Stimulated activated CD4-positive, alpha-beta T cell treated with anti-CD3 and anti-CD28 coated beads, TNF-alpha, amount 100 ng/mL, for 1 hour (primary cell): Measurements from ENCODE around the gene ARHGEF28.

Experiments
- DNase-seq, 3 donors: peaks; one replicate each; pipeline ENCODE4 v3.0.0-alpha.2; 2020; ENCODE audit warnings: low read depth in 3 of 3, low spot score in 1 of 3

The ARHGEF28 gene

GRCh38 chr5:73816656-73817420 lies 190.8 kb downstream of the ARHGEF28 start:
- DNase-seq, result no peak

DNA sequence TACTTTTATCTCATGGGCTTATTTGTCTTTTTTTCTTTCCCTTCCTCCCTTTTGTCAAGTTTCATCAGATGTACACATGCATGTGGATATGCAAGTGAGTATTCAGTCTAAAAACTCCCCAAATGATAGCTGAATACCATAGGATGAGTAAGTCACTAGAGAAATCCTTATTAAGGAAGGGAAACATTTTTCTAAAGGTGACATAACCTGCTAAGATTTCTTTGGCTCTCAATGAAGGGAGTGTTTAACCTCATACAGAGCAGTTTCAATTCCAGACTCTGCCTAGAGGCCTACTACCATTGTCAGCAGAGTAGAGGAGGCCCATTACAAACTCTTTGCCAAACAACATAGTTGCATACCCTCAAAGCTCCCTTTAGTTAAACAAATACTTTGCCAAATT lies 192.4 kb downstream of the ARHGEF28 start:
- no peak for DNase-seq

DNA sequence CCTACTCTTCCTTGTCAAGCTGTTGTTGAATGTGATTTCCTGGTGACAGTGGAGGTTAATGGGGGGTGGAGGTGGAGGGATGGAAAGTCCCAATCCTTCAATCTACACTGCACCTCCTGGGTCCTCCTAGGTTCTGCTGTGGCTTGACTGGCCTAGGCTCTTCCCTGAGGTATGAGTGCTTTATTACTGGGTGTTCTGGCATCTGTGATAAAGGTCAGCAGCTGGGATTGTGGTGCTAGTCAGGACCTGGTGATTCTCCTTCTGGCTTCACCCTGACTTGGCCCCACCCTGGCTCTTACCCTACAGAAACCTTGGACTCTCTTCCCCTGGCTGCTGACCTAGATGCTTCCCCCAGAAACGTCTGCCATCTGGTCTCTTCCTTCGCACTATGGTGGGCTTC lies 194.3 kb downstream of the ARHGEF28 start:
- DNase-seq, result no peak

GRCh38 chr5:73821003-73821402 lies 195.0 kb downstream of the ARHGEF28 start:
- no peak for DNase-seq

DNA sequence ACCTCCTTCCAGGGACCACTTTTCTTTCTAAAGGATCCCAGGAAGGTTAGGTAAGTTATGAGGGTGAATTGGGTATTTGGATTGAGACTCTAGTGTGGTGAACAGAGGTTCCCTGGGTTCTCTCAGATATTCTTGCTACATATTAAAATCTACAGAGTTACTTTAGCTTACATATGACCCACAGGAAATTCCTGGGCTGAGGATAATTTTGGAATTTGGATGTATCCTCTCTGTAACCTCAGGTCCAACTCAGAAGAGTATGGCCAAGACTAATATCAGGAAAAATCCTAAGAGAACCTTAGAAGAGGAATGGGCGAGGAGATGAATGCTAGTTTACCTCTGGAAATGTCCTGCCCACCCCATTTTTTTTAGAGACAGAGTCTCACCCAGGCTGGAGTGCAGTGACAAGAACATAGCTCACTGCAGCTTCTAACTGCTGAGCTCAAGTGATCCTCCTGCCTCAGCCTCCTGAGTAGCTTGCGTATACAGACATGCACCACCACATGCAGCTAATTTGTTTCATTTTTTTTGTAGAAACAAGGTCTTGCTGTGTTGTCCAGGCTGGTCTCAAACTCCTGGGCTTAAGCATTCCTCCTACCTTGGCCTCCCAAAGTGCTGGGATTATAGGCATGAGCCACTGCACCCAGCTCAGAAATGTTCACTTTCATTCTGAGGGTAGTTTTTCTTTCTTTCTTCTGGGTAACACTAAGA lies 196.4 kb downstream of the ARHGEF28 start:
- DNase-seq, result no peak

DNA sequence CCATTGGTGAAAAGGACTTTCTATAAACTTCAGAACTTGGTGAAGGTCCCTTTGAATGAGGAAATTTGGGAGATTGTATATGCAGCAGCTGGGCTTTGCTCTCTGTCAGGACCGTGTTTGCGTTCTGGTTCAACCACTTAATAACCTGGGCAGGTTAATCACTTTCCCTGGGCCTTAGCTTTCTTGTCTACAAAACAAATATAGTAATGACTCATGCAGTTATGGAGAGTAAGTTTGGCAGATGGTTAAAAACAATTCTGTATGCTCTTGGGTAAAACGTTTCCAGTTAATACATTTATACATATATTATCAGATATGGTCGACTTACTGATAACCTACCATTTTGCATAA lies 197.0 kb downstream of the ARHGEF28 start:
- DNase-seq, result no peak

GRCh38 chr5:73823508-73823925 lies 197.5 kb downstream of the ARHGEF28 start:
- no peak for DNase-seq

- no peak for DNase-seq
Observed at GRCh38 chr5:73825199-73825598, 199.2 kb downstream of the ARHGEF28 start.

GRCh38 chr5:73825736-73826135 lies 199.7 kb downstream of the ARHGEF28 start:
- DNase-seq, result no peak

DNA sequence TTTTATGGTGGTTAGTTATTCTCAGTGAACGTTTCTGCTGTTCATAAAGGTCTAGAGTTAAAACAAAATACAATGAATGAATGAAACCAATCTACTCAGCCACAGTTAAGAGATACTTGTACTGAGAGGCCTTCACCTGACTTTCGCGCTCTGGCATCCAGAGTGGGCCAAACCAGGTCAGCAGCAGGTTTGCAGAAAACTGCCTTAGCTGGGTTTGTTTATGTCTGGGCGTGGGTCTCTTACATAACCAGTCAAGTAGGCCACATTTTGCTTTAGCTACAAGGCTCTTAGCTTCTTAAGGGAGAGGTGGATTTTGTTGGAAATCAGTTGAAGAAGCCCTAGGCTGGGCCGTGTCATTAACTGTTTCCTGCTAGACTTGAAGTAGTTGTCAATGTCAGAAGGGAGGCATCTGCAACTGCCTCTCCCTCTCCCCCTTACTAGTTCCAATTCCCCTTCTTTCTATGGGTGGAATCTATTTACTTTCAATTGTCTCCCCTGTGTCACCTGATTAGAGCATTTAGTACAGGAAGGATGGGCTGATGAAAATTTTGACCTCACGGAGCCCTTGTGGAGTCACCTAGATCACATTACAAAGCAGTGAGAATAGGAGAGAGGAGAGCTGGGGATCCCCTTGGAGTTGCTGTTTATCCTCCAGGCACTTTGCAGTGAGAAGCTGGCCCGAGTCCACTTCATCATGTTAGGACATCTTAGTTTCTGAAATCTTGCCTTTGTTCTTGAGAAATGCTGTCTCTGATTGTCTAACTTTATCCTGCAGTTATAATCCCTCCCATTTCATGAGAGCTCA lies 200.5 kb downstream of the ARHGEF28 start:
- no peak for DNase-seq

GRCh38 chr5:73827106-73827450 lies 201.1 kb downstream of the ARHGEF28 start:
- DNase-seq, result no peak

DNA sequence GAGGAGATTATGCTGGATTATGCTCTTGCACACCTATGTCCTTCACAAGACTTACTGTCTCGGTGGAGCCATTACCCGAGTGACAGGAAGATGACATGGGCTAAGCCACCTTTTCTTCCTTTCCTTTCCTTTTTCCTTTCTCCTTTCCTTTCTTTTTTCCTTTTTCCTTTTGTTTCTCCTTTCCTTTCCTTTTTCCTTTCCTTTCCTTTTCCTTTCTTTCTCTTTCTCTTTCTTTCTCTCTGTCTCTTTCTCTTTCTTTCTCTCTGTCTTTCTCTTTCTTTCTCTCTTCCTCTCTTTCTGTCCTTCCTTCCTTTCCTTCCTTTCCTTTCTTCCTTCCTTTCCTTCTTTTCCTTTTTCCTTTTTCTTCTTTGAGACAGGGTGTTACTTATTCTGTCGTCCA lies 202.5 kb downstream of the ARHGEF28 start:
- DNase-seq, result no peak

- no peak for DNase-seq
Observed at GRCh38 chr5:73830646-73831045, 204.7 kb downstream of the ARHGEF28 start.

DNA sequence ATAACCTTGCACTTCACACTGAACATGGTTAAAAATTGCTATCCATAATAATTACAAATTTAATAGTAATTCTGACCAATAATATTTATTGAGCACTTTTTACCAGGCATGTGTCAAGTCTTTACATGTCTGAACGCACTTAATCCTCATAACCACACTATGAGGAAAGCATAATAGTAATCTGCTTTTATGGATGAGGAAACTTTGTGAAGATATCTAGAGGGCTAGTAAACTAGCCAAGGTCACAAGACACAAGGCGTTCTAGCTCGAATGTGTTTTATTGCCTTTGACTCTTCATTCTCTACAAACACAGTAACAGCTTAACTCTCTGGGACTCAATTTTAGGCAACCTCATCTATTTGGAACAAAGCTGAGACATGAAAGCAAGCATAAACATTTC lies 205.1 kb downstream of the ARHGEF28 start:
- DNase-seq, result no peak

GRCh38 chr5:73834693-73835092 lies 208.7 kb downstream of the ARHGEF28 start:
- DNase-seq, result no peak

- DNase-seq, result no peak
Observed at GRCh38 chr5:73835726-73836125, 209.7 kb downstream of the ARHGEF28 start.

GRCh38 chr5:73836607-73837006 lies 210.6 kb downstream of the ARHGEF28 start:
- no peak for DNase-seq

GRCh38 chr5:73838901-73839300 lies 212.9 kb downstream of the ARHGEF28 start:
- DNase-seq, result no peak

GRCh38 chr5:73841641-73842040 lies 215.6 kb downstream of the ARHGEF28 start:
- DNase-seq, result no peak

GRCh38 chr5:73844165-73844564 lies 218.2 kb downstream of the ARHGEF28 start:
- no peak for DNase-seq

- DNase-seq, result no peak
Observed at GRCh38 chr5:73851471-73852181, 225.6 kb downstream of the ARHGEF28 start.
